GM12865 (cell line): ENCODE measurements around the gene FCRLB.
A peak's percentile ranks its signal among the peaks of the same experiment; 100 is the strongest.
"Not testable (repeated sequence)": the region's sequence is repeated elsewhere in the genome, so short reads cannot be mapped to it uniquely, and the experiment has no call there.

Experiments
- DNase-seq: peaks from one replicate; pipeline ENCODE4 v3.0.0; 2010; ENCODE audit warnings: low read depth
- H3K4me3 ChIP-seq: 2 replicates; pipeline ENCODE4 v1.5.1; 2011; ENCODE audit warnings: mild to moderate bottlenecking, low read depth, low read length, control low read depth
- TF ChIP-seq, protein P1 (sequence below): IDR thresholded peaks from 2 replicates; pipeline ENCODE4 v1.5.1; 2011; ENCODE audit warnings: low read length, control low read depth, low read depth, inconsistent platforms; ENCODE audit not compliant: insufficient read depth; ENCODE audit errors: missing control alignments

Gene FCRLB

DNA sequence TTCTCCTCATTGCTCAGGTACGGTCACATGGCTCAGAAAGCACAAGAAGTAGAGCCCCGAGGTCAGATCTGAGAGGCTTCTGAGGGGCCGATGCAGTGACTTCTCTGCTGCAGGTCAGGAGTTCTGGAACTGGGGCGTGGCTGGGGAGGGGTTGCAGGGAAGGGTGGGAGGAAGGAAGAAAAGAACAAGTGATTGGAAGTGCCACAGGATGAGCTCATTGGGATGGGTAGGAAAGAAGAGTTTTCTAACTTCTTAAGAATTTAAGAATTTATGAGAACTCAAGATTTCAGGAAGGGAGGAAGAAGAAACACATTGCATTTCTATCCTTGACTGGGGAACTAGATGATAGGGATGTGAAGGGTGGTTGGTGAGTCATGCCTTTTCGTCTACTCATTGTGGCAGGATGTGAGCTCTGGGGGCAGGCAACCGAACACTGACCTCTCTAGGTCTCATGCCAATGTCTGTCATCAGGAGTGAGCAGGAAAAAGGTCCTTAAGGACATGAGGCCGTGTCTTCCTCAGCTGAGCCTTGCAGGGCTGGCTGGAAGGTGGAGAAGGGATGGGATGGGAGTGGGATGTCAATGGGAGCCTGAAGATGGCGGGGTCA lies 497 bp downstream of the FCRLB start:
- TF ChIP-seq, protein P1, sequence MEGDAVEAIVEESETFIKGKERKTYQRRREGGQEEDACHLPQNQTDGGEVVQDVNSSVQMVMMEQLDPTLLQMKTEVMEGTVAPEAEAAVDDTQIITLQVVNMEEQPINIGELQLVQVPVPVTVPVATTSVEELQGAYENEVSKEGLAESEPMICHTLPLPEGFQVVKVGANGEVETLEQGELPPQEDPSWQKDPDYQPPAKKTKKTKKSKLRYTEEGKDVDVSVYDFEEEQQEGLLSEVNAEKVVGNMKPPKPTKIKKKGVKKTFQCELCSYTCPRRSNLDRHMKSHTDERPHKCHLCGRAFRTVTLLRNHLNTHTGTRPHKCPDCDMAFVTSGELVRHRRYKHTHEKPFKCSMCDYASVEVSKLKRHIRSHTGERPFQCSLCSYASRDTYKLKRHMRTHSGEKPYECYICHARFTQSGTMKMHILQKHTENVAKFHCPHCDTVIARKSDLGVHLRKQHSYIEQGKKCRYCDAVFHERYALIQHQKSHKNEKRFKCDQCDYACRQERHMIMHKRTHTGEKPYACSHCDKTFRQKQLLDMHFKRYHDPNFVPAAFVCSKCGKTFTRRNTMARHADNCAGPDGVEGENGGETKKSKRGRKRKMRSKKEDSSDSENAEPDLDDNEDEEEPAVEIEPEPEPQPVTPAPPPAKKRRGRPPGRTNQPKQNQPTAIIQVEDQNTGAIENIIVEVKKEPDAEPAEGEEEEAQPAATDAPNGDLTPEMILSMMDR: no peak
- H3K4me3 ChIP-seq: no peak overlapping the region
- peak; percentile 33 for DNase-seq

DNA sequence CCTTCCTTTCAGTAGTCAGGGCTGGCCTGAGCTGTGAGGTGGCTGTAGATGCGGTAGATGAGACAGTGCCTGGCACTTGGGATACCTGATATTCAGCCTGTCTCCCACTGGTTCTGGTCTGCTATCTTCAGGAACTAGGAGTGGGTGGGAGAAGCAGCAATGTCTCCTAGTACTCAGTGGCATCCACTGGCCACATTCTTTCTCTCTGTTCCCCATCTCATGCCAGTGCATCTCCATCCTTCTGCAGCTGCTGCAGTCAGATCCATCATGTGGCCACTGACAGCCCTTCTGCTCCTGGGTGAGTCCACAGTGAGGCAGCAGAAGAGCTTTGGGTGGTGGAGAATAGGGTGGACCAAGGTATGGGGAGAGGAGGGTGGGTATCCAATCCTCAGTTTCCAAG lies 1.1 kb downstream of the FCRLB start:
- TF ChIP-seq, protein P1: no peak
- DNase-seq: no peak
- no peak overlapping the region for H3K4me3 ChIP-seq

DNA sequence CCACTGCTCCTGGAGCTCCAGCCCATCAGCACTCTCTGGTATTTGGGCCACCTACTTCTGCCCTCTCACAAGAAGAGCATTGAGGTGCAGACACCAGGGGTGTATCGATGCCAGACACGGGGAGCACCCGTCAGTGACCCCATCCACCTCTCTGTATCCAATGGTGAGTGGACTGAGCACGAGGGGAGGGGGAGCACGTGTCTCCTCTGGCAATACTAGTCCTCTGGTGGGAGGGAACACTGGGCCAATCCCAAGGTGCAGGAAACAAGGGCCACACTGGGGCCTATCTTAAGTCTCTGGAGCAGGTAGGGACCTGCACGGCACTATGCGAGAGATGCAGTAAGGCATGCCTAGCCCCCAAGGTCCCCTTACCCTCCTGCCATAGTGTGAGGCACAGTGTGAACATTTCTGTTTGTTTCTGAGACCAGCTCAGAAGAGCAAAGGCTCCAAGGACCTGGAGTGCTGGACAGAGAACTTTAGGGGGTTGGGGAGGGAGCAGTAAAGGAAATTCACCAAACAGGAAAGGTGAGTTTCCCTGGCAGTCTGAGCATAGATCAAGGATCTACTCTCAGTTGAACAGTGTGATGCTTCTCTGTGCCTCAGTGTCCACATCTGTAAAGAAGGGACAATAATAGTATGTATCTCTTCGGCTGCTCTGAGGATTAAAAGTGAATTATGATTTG lies 2.3 kb downstream of the FCRLB start:
- TF ChIP-seq, protein P1: no peak
- H3K4me3 ChIP-seq: no peak overlapping the region
- DNase-seq: no peak

DNA sequence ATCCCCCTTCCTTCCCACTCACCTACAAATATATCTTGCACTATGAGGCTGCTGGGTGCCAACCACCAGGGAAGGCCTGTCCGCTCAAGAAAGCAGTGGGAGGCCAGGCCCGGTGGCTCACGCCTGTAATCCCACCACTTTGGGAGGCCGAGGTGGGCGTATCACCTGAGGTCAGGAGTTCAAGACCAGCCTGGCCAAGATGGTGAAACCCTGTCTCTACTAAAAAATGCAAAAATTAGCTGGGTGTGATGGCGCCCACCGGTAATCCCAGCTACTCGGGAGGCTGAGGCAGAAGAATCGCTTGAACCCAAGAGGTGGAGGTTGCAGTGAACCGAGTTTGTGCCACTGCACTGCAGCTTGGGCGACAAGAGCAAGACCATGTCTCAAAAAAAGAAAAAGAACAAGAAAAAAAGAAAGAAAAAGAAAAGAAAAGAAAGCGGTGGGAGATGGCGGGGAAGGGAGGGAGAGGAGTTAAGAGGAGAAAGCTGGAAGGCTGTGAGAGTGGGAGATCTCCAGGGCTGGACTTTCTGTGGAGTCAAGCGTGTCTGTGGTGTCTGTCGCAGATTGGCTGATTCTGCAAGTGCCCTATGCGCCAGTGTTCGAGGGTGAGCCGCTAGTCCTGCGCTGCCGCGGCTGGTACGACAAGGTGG lies 4.0 kb downstream of the FCRLB start:
- not testable (repeated sequence) for DNase-seq

DNA sequence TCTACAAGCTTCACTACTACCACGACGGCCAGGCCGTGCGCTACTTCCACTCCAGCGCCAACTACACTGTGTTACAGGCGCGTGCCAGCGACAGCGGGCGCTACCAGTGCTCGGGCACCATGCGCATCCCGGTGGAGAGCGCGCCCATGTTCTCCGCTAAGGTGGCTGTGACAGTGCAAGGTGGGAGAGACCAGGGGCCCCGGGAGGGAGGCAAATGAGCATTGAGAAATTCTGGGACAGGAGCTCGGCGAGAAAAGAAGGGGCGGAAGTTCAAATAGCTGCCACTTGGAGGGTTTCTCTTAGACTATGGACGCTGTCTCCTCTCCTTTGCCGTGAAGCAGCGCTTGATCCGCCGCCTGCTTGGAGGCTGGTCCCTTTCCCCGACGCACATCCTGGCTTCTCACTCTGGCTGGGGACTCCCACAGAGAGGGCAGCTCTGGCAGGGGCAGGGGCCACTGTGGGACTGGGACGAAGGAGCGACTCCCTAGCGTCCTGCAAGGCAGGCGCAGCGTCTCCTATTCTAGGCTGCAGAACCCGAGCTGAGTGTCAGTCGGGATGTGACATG lies 4.6 kb downstream of the FCRLB start:
- TF ChIP-seq, protein P1: peak; percentile 6
- DNase-seq: peak; percentile 73
- peak overlapping the region; percentile 94 for H3K4me3 ChIP-seq

More for the DNA sequence above, 4.0 kb downstream of the FCRLB start:
- H3K4me3 ChIP-seq: peak overlapping the region; percentile 94

DNA sequence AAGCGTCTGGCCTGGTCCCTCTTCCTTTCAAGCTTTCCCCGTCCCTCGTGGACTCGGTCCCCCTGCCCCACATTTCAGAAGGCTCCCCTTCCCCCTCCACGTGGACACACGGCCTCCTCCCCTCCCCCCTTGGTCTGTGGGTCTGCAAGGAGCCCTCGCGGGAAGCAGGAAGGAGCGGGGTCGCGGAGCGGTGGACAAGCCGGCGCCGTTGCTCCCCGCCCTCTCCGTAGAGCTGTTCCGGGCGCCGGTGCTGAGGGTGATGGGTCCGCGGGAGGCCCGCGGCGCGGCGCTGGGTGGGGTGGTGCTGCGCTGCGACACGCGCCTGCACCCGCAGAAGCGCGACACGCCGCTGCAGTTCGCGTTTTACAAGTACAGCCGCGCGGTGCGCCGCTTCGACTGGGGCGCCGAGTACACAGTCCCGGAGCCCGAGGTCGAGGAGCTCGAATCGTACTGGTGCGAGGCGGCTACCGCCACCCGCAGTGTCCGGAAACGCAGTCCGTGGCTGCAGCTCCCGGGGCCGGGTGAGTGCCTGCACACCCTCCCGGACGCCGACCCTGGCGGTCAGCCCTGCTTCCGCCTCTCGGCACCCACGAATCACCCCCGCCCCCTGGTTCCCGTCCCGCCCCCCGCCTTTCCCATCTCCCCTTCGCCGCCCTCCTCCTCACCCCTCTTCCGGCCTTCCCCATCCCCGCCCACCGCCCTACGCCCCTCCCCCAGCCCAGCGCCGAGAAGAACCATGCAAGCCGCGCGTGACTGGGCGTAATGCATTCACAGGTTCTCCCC lies 5.3 kb downstream of the FCRLB start:
- H3K4me3 ChIP-seq: peak overlapping the region; percentile 94
- TF ChIP-seq, protein P1: no peak
- peak; percentile 95 for DNase-seq

DNA sequence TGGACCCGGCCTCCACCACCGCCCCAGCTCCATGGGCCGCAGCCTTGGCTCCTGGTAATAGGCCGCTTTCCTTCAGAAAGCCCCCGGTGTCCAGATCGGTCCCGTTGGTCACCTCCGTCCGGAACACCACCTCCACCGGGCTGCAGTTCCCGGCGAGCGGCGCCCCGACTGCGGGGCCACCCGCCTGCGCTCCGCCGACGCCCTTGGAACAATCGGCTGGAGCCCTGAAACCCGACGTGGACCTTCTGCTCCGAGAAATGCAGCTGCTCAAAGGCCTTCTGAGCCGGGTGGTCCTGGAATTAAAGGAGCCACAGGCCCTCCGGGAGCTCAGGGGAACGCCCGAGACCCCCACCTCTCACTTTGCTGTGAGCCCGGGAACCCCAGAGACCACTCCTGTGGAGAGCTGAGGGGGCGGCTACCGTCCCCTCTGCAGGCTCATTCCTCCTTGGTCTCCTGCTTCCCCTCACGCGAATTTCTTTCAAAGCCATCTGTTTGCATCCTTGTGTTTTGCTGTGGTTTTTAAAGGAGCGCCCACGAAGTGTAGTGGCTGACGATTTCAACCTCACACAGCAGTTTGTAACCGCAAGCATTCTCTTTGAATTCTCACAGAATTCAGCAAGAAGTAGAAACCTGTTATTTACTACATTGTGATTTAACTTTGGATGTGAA lies 6.0 kb downstream of the FCRLB start:
- peak overlapping the region; percentile 94 for H3K4me3 ChIP-seq
- peak; percentile 70 for DNase-seq
- TF ChIP-seq, protein P1: no peak
